Occipital lobe (tissue), 2 donors: ENCODE data around the gene IL1RAPL2. TPM values are rescaled to one million over a fixed set of nuclear protein-coding genes. Genes with fewer than 3 reads are reported as not detected.
"Not testable (repeated sequence)": the region's sequence is repeated elsewhere in the genome, so short reads cannot be mapped to it uniquely, and the experiment has no call there.

Experiments used
- DNase-seq: peaks from one replicate; lab custom pipeline; 2025; lab: John Stamatoyannopoulos, UW
- total RNA-seq: library from RNA; depleted of rRNA; stranded (reverse); fragments of >200 nt; gene quantifications from one replicate; pipeline ENCODE4 v1.2.3, GENCODE V29; 2014

IL1RAPL2 gene
- total RNA-seq, 1 donor from 2014 or later = 12.2 TPM

- DNase-seq = no peak
These were observed 1042.7 kb downstream of the IL1RAPL2 start for GRCh38 chrX:105608745-105609144.

GRCh38 chrX:105609530-105609929 lies 1043.5 kb downstream of the IL1RAPL2 start:
- no peak for DNase-seq

GRCh38 chrX:105610411-105610810 lies 1044.4 kb downstream of the IL1RAPL2 start:
- DNase-seq = no peak

GRCh38 chrX:105618393-105619101 lies 1052.5 kb downstream of the IL1RAPL2 start:
- no peak for DNase-seq

GRCh38 chrX:105634180-105634579 lies 1068.2 kb downstream of the IL1RAPL2 start:
- DNase-seq = no peak

GRCh38 chrX:105635794-105636193 lies 1069.8 kb downstream of the IL1RAPL2 start:
- no peak for DNase-seq

- DNase-seq = no peak
These were observed 1070.7 kb downstream of the IL1RAPL2 start for GRCh38 chrX:105636667-105637066.

GRCh38 chrX:105645667-105646357 lies 1079.8 kb downstream of the IL1RAPL2 start:
- no peak for DNase-seq

GRCh38 chrX:105646592-105647372 lies 1080.8 kb downstream of the IL1RAPL2 start:
- no peak for DNase-seq

- DNase-seq = no peak
These were observed 1081.8 kb downstream of the IL1RAPL2 start for GRCh38 chrX:105647749-105648148.

GRCh38 chrX:105648732-105649131 lies 1082.7 kb downstream of the IL1RAPL2 start:
- DNase-seq = no peak

GRCh38 chrX:105650577-105650976 lies 1084.6 kb downstream of the IL1RAPL2 start:
- DNase-seq = no peak

- no peak for DNase-seq
These were observed 1085.0 kb downstream of the IL1RAPL2 start for GRCh38 chrX:105650986-105651385.

- no peak for DNase-seq
These were observed 1087.9 kb downstream of the IL1RAPL2 start for GRCh38 chrX:105653891-105654290.

GRCh38 chrX:105658136-105658535 lies 1092.1 kb downstream of the IL1RAPL2 start:
- no peak for DNase-seq

GRCh38 chrX:105662248-105662647 lies 1096.2 kb downstream of the IL1RAPL2 start:
- no peak for DNase-seq

- DNase-seq = no peak
These were observed 1098.2 kb downstream of the IL1RAPL2 start for GRCh38 chrX:105664243-105664642.

- not testable (repeated sequence) for DNase-seq
These were observed 1118.3 kb downstream of the IL1RAPL2 start for GRCh38 chrX:105684288-105684687.

- no peak for DNase-seq
These were observed 1128.8 kb downstream of the IL1RAPL2 start for GRCh38 chrX:105694839-105695238.

GRCh38 chrX:105695451-105695850 lies 1129.5 kb downstream of the IL1RAPL2 start:
- no peak for DNase-seq

GRCh38 chrX:105696870-105697269 lies 1130.9 kb downstream of the IL1RAPL2 start:
- no peak for DNase-seq
